Measurements from ENCODE around the gene IGF2BP1. TPM values are rescaled to one million over a fixed set of nuclear protein-coding genes. Genes with fewer than 3 reads are reported as not detected.
A peak's percentile ranks its signal among the peaks of the same experiment; 100 is the strongest.

IGF2BP1 gene
- total RNA-seq, 1 donor from 2014 or later: 260 TPM

DNA sequence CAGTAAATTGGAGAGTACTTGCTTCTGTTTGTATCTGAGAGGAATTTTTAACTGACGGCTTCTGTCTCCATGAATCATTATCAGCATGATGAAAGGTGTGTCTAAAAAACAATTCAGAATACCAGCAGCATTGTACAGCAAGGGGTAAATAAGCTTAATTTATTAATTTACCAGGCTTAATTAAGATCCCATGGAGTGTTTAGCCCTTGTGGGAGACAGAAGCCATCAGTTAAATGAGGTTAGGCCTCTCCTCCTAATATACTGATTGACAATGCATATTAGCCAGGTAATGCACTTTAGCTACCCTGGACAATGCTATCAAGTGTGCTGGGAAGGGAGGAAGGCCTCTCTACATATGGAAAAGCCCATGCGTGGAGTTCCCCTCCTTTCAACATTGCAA lies 53.4 kb downstream of the IGF2BP1 start:
- FAIRE-seq: no peak
- H3K4me2 ChIP-seq (ENCODE audit: low read length): no peak overlapping the region
- H3K4me3 Mint-ChIP-seq (ENCODE audit: unreplicated experiment): no peak overlapping the region
- no peak overlapping the region for H2AFZ ChIP-seq (ENCODE audit: low read depth, low read length)
- H3K9me3 ChIP-seq (ENCODE audit: insufficient read depth, low read depth, low read length): no peaks in the 10 kb centered on the region
- no peak overlapping the region for H3K27ac ChIP-seq (ENCODE audit: low read depth, low read length)
- no peak overlapping the region for H3K9ac ChIP-seq (ENCODE audit: low read length)
- H3K27me3 ChIP-seq (ENCODE audit: insufficient read depth, low read length): no peaks in the 10 kb centered on the region
- H3K36me3 ChIP-seq (ENCODE audit: insufficient read depth, low read length): peaks cover 58% of the 10 kb centered on the region
- peaks cover 20% of the 10 kb centered on the region for H4K20me1 ChIP-seq (ENCODE audit: insufficient read depth, low read length)
- TF ChIP-seq EZH2 (IDR thresholded peaks at IDR 0.05; ENCODE audit: insufficient read depth, low read length): no peak
- TF ChIP-seq, protein P1, sequence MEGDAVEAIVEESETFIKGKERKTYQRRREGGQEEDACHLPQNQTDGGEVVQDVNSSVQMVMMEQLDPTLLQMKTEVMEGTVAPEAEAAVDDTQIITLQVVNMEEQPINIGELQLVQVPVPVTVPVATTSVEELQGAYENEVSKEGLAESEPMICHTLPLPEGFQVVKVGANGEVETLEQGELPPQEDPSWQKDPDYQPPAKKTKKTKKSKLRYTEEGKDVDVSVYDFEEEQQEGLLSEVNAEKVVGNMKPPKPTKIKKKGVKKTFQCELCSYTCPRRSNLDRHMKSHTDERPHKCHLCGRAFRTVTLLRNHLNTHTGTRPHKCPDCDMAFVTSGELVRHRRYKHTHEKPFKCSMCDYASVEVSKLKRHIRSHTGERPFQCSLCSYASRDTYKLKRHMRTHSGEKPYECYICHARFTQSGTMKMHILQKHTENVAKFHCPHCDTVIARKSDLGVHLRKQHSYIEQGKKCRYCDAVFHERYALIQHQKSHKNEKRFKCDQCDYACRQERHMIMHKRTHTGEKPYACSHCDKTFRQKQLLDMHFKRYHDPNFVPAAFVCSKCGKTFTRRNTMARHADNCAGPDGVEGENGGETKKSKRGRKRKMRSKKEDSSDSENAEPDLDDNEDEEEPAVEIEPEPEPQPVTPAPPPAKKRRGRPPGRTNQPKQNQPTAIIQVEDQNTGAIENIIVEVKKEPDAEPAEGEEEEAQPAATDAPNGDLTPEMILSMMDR (IDR thresholded peaks at IDR 0.05; ENCODE audit: insufficient read depth, low read depth, low read length): no peak
- H3K4me3 ChIP-seq (ENCODE audit: insufficient read depth, low read depth, low read length): no peak overlapping the region
- DNase-seq (ENCODE audit: low read depth): no peak
- H3K27me3 Mint-ChIP-seq (ENCODE audit: low read depth, unreplicated experiment): no peaks in the 10 kb centered on the region
- no peaks in the 10 kb centered on the region for H3K79me2 ChIP-seq (ENCODE audit: insufficient read depth, low read length)
- H3K9me3 Mint-ChIP-seq (ENCODE audit: unreplicated experiment): no peaks in the 10 kb centered on the region
- H3K36me3 Mint-ChIP-seq (ENCODE audit: low read depth, unreplicated experiment): peaks cover 17% of the 10 kb centered on the region
- H3K4me1 ChIP-seq (ENCODE audit: insufficient read depth, low read length): no peaks in the 10 kb centered on the region
- peaks cover 15% of the 10 kb centered on the region for H3K4me1 Mint-ChIP-seq (ENCODE audit: low read depth, unreplicated experiment)
- peak overlapping the region; percentile 41 for H3K27ac Mint-ChIP-seq (ENCODE audit: unreplicated experiment)

DNA sequence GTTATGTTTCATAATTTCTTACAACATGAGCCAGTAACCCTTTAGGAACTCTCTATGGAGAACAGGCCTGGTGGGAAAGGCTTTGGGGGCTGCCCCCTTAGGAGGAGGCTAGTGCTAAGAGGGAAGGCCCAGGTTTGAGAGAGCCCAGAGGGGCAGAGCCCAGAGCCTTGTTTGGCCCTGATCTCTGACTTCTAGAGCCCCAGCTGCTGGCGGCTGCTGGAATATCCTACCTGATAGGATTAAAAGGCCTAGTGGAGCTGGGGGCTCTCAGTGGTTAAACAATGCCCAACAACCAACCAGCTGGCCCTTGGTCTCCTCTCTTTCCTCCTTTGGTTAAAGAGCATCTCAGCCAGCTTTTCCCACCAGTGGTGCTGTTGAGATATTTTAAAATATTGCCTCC lies 54.1 kb downstream of the IGF2BP1 start:
- Histone ChIP-seq H3K27ac (ENCODE audit: low read depth, low read length) (no peak overlapping the region), H3K4me1 (ENCODE audit: insufficient read depth, low read length) (no peaks in the 10 kb centered on the region), H2AFZ (ENCODE audit: low read depth, low read length) (no peak overlapping the region), H3K4me2 (ENCODE audit: low read length) (no peak overlapping the region), H3K4me3 (ENCODE audit: insufficient read depth, low read depth, low read length) (no peak overlapping the region), H3K79me2 (ENCODE audit: insufficient read depth, low read length) (no peaks in the 10 kb centered on the region), H4K20me1 (ENCODE audit: insufficient read depth, low read length) (peaks cover 13% of the 10 kb centered on the region), H3K27me3 (ENCODE audit: insufficient read depth, low read length) (no peaks in the 10 kb centered on the region), H3K36me3 (ENCODE audit: insufficient read depth, low read length) (peaks cover 52% of the 10 kb centered on the region), H3K9ac (ENCODE audit: low read length) (no peak overlapping the region), H3K9me3 (ENCODE audit: insufficient read depth, low read depth, low read length) (no peaks in the 10 kb centered on the region)
- Mint-ChIP-seq H3K9me3 (ENCODE audit: unreplicated experiment) (no peaks in the 10 kb centered on the region), H3K36me3 (ENCODE audit: low read depth, unreplicated experiment) (peaks cover 17% of the 10 kb centered on the region), H3K27me3 (ENCODE audit: low read depth, unreplicated experiment) (no peaks in the 10 kb centered on the region), H3K4me3 (ENCODE audit: unreplicated experiment) (no peak overlapping the region), H3K27ac (ENCODE audit: unreplicated experiment) (no peak overlapping the region), H3K4me1 (ENCODE audit: low read depth, unreplicated experiment) (peaks cover 18% of the 10 kb centered on the region)
- FAIRE-seq (no peak), DNase-seq (ENCODE audit: low read depth) (no peak)
- TF ChIP-seq EZH2 (IDR thresholded peaks at IDR 0.05; ENCODE audit: insufficient read depth, low read length): no peak
- TF ChIP-seq, protein P1 (IDR thresholded peaks at IDR 0.05; ENCODE audit: insufficient read depth, low read depth, low read length): no peak

DNA sequence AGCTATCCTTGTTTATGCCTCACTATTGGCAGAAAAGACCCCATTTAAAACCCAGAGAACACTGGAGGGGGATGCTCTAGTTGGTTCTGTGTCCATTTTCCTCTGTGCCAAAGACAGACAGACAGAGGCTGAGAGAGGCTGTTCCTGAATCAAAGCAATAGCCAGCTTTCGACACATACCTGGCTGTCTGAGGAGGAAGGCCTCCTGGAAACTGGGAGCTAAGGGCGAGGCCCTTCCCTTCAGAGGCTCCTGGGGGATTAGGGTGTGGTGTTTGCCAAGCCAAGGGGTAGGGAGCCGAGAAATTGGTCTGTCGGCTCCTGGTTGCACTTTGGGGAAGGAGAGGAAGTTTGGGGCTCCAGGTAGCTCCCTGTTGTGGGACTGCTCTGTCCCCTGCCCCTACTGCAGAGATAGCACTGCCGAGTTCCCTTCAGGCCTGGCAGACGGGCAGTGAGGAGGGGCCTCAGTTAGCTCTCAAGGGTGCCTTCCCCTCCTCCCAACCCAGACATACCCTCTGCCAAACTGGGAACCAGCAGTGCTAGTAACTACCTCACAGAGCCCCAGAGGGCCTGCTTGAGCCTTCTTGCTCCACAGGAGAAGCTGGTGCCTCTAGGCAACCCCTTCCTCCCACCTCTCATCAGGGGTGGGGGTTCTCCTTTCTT lies 56.1 kb downstream of the IGF2BP1 start:
- H3K9me3 ChIP-seq (ENCODE audit: insufficient read depth, low read depth, low read length): no peaks in the 10 kb centered on the region
- Mint-ChIP-seq H3K9me3 (ENCODE audit: unreplicated experiment) (no peaks in the 10 kb centered on the region), H3K4me3 (ENCODE audit: unreplicated experiment) (no peak overlapping the region), H3K36me3 (ENCODE audit: low read depth, unreplicated experiment) (peaks cover 17% of the 10 kb centered on the region), H3K27me3 (ENCODE audit: low read depth, unreplicated experiment) (no peaks in the 10 kb centered on the region), H3K4me1 (ENCODE audit: low read depth, unreplicated experiment) (peaks cover 16% of the 10 kb centered on the region), H3K27ac (ENCODE audit: unreplicated experiment) (no peak overlapping the region)
- H2AFZ ChIP-seq (ENCODE audit: low read depth, low read length): no peak overlapping the region
- H3K9ac ChIP-seq (ENCODE audit: low read length): no peak overlapping the region
- H3K4me2 ChIP-seq (ENCODE audit: low read length): no peak overlapping the region
- DNase-seq (ENCODE audit: low read depth) (no peak), FAIRE-seq (no peak)
- no peak for TF ChIP-seq EZH2 (IDR thresholded peaks at IDR 0.05; ENCODE audit: insufficient read depth, low read length)
- TF ChIP-seq, protein P1 (IDR thresholded peaks at IDR 0.05; ENCODE audit: insufficient read depth, low read depth, low read length): no peak
- H3K4me1 ChIP-seq (ENCODE audit: insufficient read depth, low read length): no peaks in the 10 kb centered on the region
- H3K27me3 ChIP-seq (ENCODE audit: insufficient read depth, low read length): no peaks in the 10 kb centered on the region
- no peaks in the 10 kb centered on the region for H3K79me2 ChIP-seq (ENCODE audit: insufficient read depth, low read length)
- no peak overlapping the region for H3K27ac ChIP-seq (ENCODE audit: low read depth, low read length)
- peaks cover 44% of the 10 kb centered on the region for H3K36me3 ChIP-seq (ENCODE audit: insufficient read depth, low read length)
- H3K4me3 ChIP-seq (ENCODE audit: insufficient read depth, low read depth, low read length): no peak overlapping the region
- peaks cover 13% of the 10 kb centered on the region for H4K20me1 ChIP-seq (ENCODE audit: insufficient read depth, low read length)

All from astrocyte (in vitro differentiated cells and primary cell).